ENCODE measurements around the gene TRIM58. TPM values are rescaled to one million over a fixed set of nuclear protein-coding genes. Genes with fewer than 3 reads are reported as not detected.

Gene TRIM58
- total RNA-seq, 1 donor from 2014 or later = 0.49 TPM

GRCh38 chr1:247905181-247905580 lies 48.2 kb downstream of the TRIM58 start:
- ATAC-seq (ENCODE audit: low read depth) (no peak), DNase-seq (no peak)
- no peaks in the 10 kb centered on the region for H3K27me3 Mint-ChIP-seq
- peaks cover 10% of the 10 kb centered on the region for H3K9me3 Mint-ChIP-seq
- H3K36me3 Mint-ChIP-seq (ENCODE audit: low read depth) = peaks cover 2% of the 10 kb centered on the region
- H3K4me3 Mint-ChIP-seq = no peak overlapping the region
- intact Hi-C loops (cut with micrococcal nuclease) = no loop called here
- no peak for TF ChIP-seq CTCF (IDR thresholded peaks at IDR 0.05)
- H3K4me1 Mint-ChIP-seq = peaks cover 26% of the 10 kb centered on the region
- CTCF ChIA-PET = no interaction called here
- H3K27ac Mint-ChIP-seq = no peak overlapping the region
- POLR2A ChIA-PET = no interaction called here

- Mint-ChIP-seq H3K27ac (peak overlapping the region; percentile 80), H3K27me3 (no peaks in the 10 kb centered on the region), H3K9me3 (peaks cover 10% of the 10 kb centered on the region), H3K4me3 (peak overlapping the region; percentile 79), H3K4me1 (peaks cover 26% of the 10 kb centered on the region), H3K36me3 (ENCODE audit: low read depth) (peaks cover 2% of the 10 kb centered on the region)
- TF ChIP-seq CTCF (IDR thresholded peaks at IDR 0.05) = no peak
- DNase-seq (no peak), ATAC-seq (ENCODE audit: low read depth) (peak; percentile 18)
- intact Hi-C loops (cut with micrococcal nuclease) = loop anchor here (1.0 kb wide), 1 partner anchor 26 kb away; no protein-coding TSS in a partner anchor
- CTCF ChIA-PET = no interaction called here
- POLR2A ChIA-PET = no interaction called here
These were observed 49.0 kb downstream of the TRIM58 start for GRCh38 chr1:247905910-247906503.

GRCh38 chr1:247906504-247907047 lies 49.6 kb downstream of the TRIM58 start:
- Mint-ChIP-seq H3K27ac (peak overlapping the region; percentile 80), H3K4me1 (peaks cover 26% of the 10 kb centered on the region), H3K36me3 (ENCODE audit: low read depth) (peaks cover 2% of the 10 kb centered on the region), H3K9me3 (peaks cover 10% of the 10 kb centered on the region), H3K4me3 (peak overlapping the region; percentile 79), H3K27me3 (no peaks in the 10 kb centered on the region)
- no peak for DNase-seq
- no peak for TF ChIP-seq CTCF (IDR thresholded peaks at IDR 0.05)
- ChIA-PET POLR2A (no interaction called here), CTCF (no interaction called here)
- intact Hi-C loops (cut with micrococcal nuclease) = loop anchor here (1.0 kb wide), 1 partner anchor 26 kb away; no protein-coding TSS in a partner anchor
- peak; percentile 21 for ATAC-seq (ENCODE audit: low read depth)

- intact Hi-C loops (cut with micrococcal nuclease) = no loop called here
- H3K27me3 Mint-ChIP-seq = no peaks in the 10 kb centered on the region
- CTCF ChIA-PET = no interaction called here
- no peak for TF ChIP-seq CTCF (IDR thresholded peaks at IDR 0.05)
- POLR2A ChIA-PET = no interaction called here
- H3K36me3 Mint-ChIP-seq (ENCODE audit: low read depth) = peaks cover 2% of the 10 kb centered on the region
- ATAC-seq (ENCODE audit: low read depth) (no peak), DNase-seq (no peak)
- no peak overlapping the region for H3K27ac Mint-ChIP-seq
- H3K9me3 Mint-ChIP-seq = peaks cover 9% of the 10 kb centered on the region
- peaks cover 26% of the 10 kb centered on the region for H3K4me1 Mint-ChIP-seq
- H3K4me3 Mint-ChIP-seq = no peak overlapping the region
These were observed 51.8 kb downstream of the TRIM58 start for GRCh38 chr1:247908766-247909165.

GRCh38 chr1:247913786-247914185 lies 56.8 kb downstream of the TRIM58 start:
- H3K4me1 Mint-ChIP-seq = no peaks in the 10 kb centered on the region
- POLR2A ChIA-PET = no interaction called here
- TF ChIP-seq CTCF (IDR thresholded peaks at IDR 0.05) = no peak
- intact Hi-C loops (cut with micrococcal nuclease) = no loop called here
- DNase-seq (no peak), ATAC-seq (ENCODE audit: low read depth) (no peak)
- H3K27me3 Mint-ChIP-seq = peaks cover 2% of the 10 kb centered on the region
- H3K4me3 Mint-ChIP-seq = no peak overlapping the region
- no peaks in the 10 kb centered on the region for H3K36me3 Mint-ChIP-seq (ENCODE audit: low read depth)
- H3K9me3 Mint-ChIP-seq = no peaks in the 10 kb centered on the region
- CTCF ChIA-PET = no interaction called here
- H3K27ac Mint-ChIP-seq = no peak overlapping the region

All from activated B cell treated with CpG ODN at 0.5 μM for 24 hours (primary cell).